Pancreas (tissue), 10 donors: ENCODE data around the gene NELFCD. TPM values are rescaled to one million over a fixed set of nuclear protein-coding genes. Genes with fewer than 3 reads are reported as not detected.

Experiments used
- ATAC-seq, 4 donors: fragments of 200-7000 bp; cut with Tn5 transposase; one replicate each; pipeline versions ENCODE4 v1.8.0 to v1.9.1; 2020; ENCODE audit warnings: mild to moderate bottlenecking in 4 of 4, moderate library complexity in 4 of 4
- DNase-seq, 6 donors: peaks; one replicate each; pipeline ENCODE4 v3.0.0-alpha.2; 2020
- FAIRE-seq: peaks from 2 replicates; lab custom pipeline; 2012; peaks lifted over from hg19 to GRCh38; lab: Jason Lieb, UNC
- H3K27ac ChIP-seq, 4 donors: fragments of 200-600 bp; sonication (generic); 1 replicate in 3 of 4; 2 replicates in 1 of 4; pipeline versions ENCODE4 v1.5.0 to v1.8.0; 2020
- H3K27me3 ChIP-seq, 4 donors: fragments of 200-600 bp; one replicate each; pipeline ENCODE4 v1.8.0; 2021
- H3K36me3 ChIP-seq, 3 donors: fragments of 200-600 bp; sonication (generic) in 1 of 3; one replicate each; pipeline versions ENCODE4 v1.5.0 to v1.8.0; 2020 to 2021
- H3K4me1 ChIP-seq, 3 donors: fragments of 200-600 bp; one replicate each; pipeline ENCODE4 v1.8.0; 2021
- H3K4me3 ChIP-seq, 4 donors: fragments of 200-600 bp; sonication (generic) in 2 of 4; one replicate each; pipeline versions ENCODE4 v1.5.0 to v1.8.0; 2020 to 2021
- H3K9me3 ChIP-seq, 4 donors: fragments of 200-600 bp; one replicate each; pipeline ENCODE4 v1.8.0; 2021
- CTCF ChIP-seq, 4 donors: fragments of 200-600 bp; sonication (generic) in 3 of 4; IDR thresholded peaks; one replicate each; pipeline versions ENCODE4 v1.5.0 to v1.8.0; 2021; ENCODE audit warnings: antibody characterized with exemption in 4 of 4
- WGBS, 2 donors: extraction: QIAGEN DNeasy Blood & Tissue Kit; methylation state at CpG; one replicate each; pipeline ENCODE4 v1.1.7; 2013; 5-methylcytosine and 5-hydroxymethylcytosine counted together
- intact Hi-C, 3 donors: fragments of 100-400 bp; cut with DNase I; formaldehyde crosslinking; loops; one replicate each; pipeline versions ENCODE4 v1.11.1 to v1.14.2; 2022
- polyA plus RNA-seq, 2 donors: library from polyadenylated mRNA; stranded (reverse); fragments of 200-250 nt; gene quantifications; one replicate each; pipeline ENCODE4 v1.2.3, GENCODE V29; 2013
- total RNA-seq, 6 donors: library from RNA; stranded (reverse); fragmentation: NEBNext Ultra II Directional in 4 of 6; extraction: Animal tissue kit (Norgen Biotek cat#: 25700) in 4 of 6; gene quantifications; one replicate each; pipeline versions ENCODE4 v1.2.1 to v1.2.4, GENCODE V29; 2021 to 2023
- donor health status: healthy with polysubstance abuse.
- donor health status: DM: no; HTN: no; CAD: no; lungs with moderate emphysema.
- donor health status: DM: no; HTN: no; CAD: no.
- donor health status: control.
- donor health status: control.
- donor health status: Bipolar disorder and iron deficiency.
- donor health status: DM: yes; HTN: yes; CAD: no.
- donor health status: DM: no; HTN: no; CAD: no.
- donor health status: DM: no; HTN: no; CAD: no.
- donor health status: DM: yes; HTN: yes; CAD: no.

The NELFCD gene
- total and polyA plus RNA-seq, 8 donors: 17.3 to 66.4 (median 29.4) TPM

- DNase-seq (peak in 3 of 6 donors; percentile 6 to 44 (median 10)), ATAC-seq (peak in 2 of 4 donors; percentile 7 to 38), FAIRE-seq (no peak)
- 86 to 87% methylated on average over 23 of the region's 23 CpGs for WGBS, 2 donors
- Histone ChIP-seq H3K27me3 (no peaks in the 10 kb centered on the region), H3K9me3 (no peaks in the 10 kb centered on the region), H3K27ac (no peak overlapping the region), H3K4me1 (peaks cover 0 to 3% (median 0%) of the 10 kb centered on the region in 3 donors), H3K36me3 (peaks cover 0 to 76% (median 31%) of the 10 kb centered on the region in 3 donors), H3K4me3 (no peak overlapping the region)
- TF ChIP-seq CTCF (IDR thresholded peaks at IDR 0.05): no peak
- intact Hi-C loops: no loop called here
These were observed 12.5 kb downstream of the NELFCD start for GRCh38 chr20:58993332-58994248.

GRCh38 chr20:58994390-58995159, 13.5 kb downstream of the NELFCD start:
- DNase-seq (peak in 1 of 6 donors; percentile 47), FAIRE-seq (no peak), ATAC-seq (no peak)
- Histone ChIP-seq H3K4me3 (no peak overlapping the region), H3K9me3 (no peaks in the 10 kb centered on the region), H3K27ac (no peak overlapping the region), H3K4me1 (peaks cover 0 to 3% (median 0%) of the 10 kb centered on the region in 3 donors), H3K36me3 (peaks cover 0 to 67% (median 22%) of the 10 kb centered on the region in 3 donors), H3K27me3 (no peaks in the 10 kb centered on the region)
- TF ChIP-seq CTCF (IDR thresholded peaks at IDR 0.05): no peak
- intact Hi-C loops: no loop called here
- WGBS, 2 donors: 85 to 87% methylated on average over 17 of the region's 17 CpGs

GRCh38 chr20:58995461-58996225, 14.6 kb downstream of the NELFCD start:
- H3K27ac ChIP-seq: peak overlapping the region in 2 of 4 donors; percentile 54 to 57
- WGBS, 2 donors: 60 to 66% methylated on average over 18 of the region's 18 CpGs
- DNase-seq (peak in 1 of 6 donors; percentile 37), FAIRE-seq (no peak), ATAC-seq (peak; percentile 55 to 84 (median 78))
- H3K36me3 ChIP-seq: peaks cover 0 to 58% (median 18%) of the 10 kb centered on the region in 3 donors
- intact Hi-C loops: no loop called here
- H3K27me3 ChIP-seq: no peaks in the 10 kb centered on the region
- no peak for TF ChIP-seq CTCF (IDR thresholded peaks at IDR 0.05)
- no peak overlapping the region for H3K4me3 ChIP-seq
- H3K4me1 ChIP-seq: peaks cover 0 to 3% (median 0%) of the 10 kb centered on the region in 3 donors
- no peaks in the 10 kb centered on the region for H3K9me3 ChIP-seq

GRCh38 chr20:58996226-58996611, 15.2 kb downstream of the NELFCD start:
- H3K27ac ChIP-seq: peak overlapping the region in 2 of 4 donors; percentile 48 to 57
- H3K4me1 ChIP-seq: peaks cover 0 to 3% (median 0%) of the 10 kb centered on the region in 3 donors
- intact Hi-C loops: no loop called here
- peak in 1 of 4 donors; percentile 6 for ATAC-seq
- H3K36me3 ChIP-seq: peaks cover 0 to 56% (median 17%) of the 10 kb centered on the region in 3 donors
- FAIRE-seq: no peak
- no peak for TF ChIP-seq CTCF (IDR thresholded peaks at IDR 0.05)
- no peaks in the 10 kb centered on the region for H3K9me3 ChIP-seq
- no peaks in the 10 kb centered on the region for H3K27me3 ChIP-seq
- DNase-seq: peak in 1 of 6 donors; percentile 43
- 81 to 86% methylated on average over 12 of the region's 12 CpGs for WGBS, 2 donors
- no peak overlapping the region for H3K4me3 ChIP-seq
